AG10803 (cell line): ENCODE data around the gene SPHK2.
A peak's percentile ranks its signal among the peaks of the same experiment; 100 is the strongest.

Source experiments
- DNase-seq: peaks from one replicate; pipeline ENCODE4 v3.0.0; 2010; ENCODE audit warnings: low read depth
- H3K4me3 ChIP-seq: 2 replicates; pipeline ENCODE4 v1.5.1; 2011; ENCODE audit warnings: mild to moderate bottlenecking, low read length, control low read depth
- TF ChIP-seq, protein P1 (sequence below): conservative IDR thresholded peaks from 2 replicates; pipeline ENCODE4 v1.5.1; 2011; ENCODE audit warnings: mild to moderate bottlenecking, low read length, control low read depth, inconsistent platforms

The SPHK2 gene

DNA sequence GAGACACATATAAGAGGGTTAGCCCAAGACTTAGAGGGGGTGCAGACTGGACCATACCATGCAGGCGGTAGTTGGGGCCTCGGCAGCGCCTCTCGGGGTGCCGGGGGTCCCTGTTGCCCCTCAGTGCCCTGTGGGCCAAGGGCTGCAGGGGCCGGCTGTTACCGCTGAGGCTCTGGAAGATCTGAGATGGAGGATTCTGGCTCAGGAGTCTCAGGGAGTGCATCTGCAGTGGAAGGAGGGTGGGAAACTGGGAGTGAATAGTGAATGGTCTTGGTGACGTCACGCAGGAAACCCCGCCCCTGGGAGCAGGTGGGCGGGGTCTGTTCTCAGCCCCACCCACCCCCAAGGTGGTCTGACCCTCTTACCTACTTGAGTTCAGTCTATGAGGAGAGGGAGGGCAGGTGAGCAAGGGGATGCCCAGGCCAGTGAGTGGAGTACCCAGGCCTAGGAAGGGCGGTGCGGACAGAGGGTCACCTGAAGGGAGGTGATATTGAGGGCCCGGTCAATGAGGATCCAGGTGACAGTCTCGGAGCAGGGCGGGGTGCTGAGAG lies 19.6 kb downstream of the SPHK2 start:
- DNase-seq: no peak
- H3K4me3 ChIP-seq: no peak overlapping the region
- TF ChIP-seq, protein P1, sequence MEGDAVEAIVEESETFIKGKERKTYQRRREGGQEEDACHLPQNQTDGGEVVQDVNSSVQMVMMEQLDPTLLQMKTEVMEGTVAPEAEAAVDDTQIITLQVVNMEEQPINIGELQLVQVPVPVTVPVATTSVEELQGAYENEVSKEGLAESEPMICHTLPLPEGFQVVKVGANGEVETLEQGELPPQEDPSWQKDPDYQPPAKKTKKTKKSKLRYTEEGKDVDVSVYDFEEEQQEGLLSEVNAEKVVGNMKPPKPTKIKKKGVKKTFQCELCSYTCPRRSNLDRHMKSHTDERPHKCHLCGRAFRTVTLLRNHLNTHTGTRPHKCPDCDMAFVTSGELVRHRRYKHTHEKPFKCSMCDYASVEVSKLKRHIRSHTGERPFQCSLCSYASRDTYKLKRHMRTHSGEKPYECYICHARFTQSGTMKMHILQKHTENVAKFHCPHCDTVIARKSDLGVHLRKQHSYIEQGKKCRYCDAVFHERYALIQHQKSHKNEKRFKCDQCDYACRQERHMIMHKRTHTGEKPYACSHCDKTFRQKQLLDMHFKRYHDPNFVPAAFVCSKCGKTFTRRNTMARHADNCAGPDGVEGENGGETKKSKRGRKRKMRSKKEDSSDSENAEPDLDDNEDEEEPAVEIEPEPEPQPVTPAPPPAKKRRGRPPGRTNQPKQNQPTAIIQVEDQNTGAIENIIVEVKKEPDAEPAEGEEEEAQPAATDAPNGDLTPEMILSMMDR: no peak

DNA sequence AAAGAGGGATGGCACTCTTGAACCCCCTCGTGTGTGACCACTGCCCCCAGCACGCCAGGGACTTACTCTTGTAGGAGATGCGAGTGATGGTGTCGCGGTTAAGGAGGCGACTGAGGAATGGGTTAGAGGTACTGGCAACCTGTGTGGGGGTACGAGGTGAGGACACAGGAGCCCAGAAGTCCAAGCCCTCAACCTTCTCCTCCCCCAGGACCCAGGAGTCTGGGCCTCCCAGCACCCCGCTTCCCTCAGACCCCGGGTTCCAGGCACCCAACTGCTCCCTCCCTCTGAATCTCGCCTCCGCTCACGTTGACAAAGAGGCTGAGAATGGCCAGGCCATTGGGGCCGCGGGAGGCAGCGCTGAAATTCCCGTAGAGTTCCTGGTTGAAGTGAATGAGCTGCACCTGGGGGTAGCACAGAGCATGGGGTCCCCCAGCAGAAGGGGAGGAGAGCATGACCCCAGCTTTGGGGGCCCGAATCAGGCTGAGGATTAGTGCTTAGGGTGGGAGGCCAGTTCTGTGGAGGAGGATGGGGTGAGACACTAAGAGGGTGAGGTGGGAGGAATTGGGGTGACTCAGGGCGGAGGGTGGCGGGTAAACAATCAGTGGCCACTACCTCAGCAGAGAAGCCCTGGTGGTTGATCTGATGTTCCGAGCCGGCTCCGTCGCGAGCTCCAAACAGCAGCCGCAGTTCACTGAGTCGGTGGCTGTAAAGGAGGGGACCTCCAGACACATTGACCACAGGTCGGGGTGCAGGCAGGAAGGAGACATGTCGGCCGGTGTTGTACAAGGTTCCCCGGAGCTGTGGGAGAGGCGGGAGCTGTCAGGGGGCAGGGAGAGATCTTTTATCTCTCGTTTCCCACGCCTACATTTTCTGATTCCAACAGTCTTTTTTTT lies 20.4 kb downstream of the SPHK2 start:
- TF ChIP-seq, protein P1: no peak
- DNase-seq: no peak
- no peak overlapping the region for H3K4me3 ChIP-seq

DNA sequence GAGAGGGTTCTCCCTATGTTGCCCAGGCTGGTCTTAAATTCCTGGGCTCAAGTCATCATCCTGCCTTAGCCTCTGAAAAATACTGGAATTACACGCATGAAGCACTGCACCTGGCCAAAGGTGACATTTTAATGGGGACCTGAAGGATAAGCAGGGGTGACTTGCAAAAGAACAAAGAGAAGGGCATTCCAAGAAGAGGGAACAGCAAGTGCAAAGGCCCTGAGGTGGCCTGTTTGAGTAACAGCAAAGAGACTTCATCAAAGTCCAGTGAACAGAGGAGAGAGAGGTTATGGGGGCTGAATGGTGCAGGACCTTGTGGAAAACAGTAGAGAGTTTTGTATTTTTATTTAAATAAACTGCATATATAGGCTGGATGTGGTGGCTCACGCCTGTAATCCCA lies 22.5 kb downstream of the SPHK2 start:
- TF ChIP-seq, protein P1: no peak
- no peak for DNase-seq
- H3K4me3 ChIP-seq: no peak overlapping the region

DNA sequence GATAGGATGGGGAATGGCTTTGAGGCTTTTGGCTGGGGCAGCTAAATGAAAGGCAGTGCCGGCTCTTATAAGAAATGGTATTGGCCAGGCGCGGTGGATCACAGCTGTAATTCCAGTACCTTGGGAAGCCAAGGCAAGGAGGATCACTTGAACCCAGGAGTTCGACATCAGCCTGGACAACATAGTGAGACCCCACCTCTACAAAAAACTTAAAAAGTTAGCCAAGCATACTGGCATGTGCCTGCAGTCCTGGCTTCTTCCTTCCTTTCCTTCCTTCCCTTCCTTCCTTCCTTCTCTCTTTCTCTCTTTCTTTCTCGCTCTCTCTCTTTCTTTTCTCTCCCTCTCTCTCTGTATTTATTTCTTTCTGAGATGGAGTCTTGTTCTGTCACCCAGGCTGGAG lies 23.6 kb downstream of the SPHK2 start:
- H3K4me3 ChIP-seq: no peak overlapping the region
- DNase-seq: no peak
- TF ChIP-seq, protein P1: no peak

GRCh38 chr19:48644355-48644754 lies 25.0 kb downstream of the SPHK2 start:
- no peak for DNase-seq
- TF ChIP-seq, protein P1: no peak
- no peak overlapping the region for H3K4me3 ChIP-seq

DNA sequence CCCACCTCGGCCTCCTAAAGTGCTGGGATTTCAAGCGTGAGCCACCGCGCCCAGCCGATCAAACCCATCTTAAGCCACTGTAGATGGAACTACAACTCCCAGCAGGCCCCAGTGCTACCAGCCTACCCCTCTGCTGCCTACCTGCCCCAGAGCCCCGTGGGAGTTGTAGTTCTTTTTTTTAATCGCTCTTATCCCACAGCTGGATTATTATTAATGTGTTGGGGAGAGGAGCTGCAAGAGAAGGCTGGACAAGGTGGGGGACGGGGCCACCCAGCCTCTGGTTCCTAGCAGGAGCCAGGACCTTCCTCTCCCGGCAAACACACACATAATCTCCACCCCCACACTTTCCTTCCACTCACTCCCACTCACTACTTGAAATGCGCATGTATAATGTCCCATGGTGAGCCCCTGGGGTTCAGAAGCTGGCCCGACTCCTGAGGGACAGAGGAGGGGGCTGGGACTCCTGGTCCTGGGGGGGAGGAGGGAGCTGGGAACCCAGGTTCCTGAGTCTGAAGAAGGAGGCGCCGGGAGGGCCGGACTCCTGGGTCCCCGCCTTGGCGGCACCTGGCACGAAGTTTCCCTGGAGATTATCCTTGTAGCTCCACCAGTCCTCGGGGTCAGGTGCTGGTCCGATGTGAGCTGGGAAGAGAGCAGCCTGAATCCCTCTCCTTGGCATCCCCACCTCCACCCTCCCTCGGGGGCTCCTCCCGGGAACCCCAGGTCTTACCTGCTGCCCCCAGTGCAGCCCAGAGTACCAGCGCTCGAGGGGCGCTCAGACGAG lies 25.7 kb downstream of the SPHK2 start:
- no peak overlapping the region; the same call in none of the 2 replicates for H3K4me3 ChIP-seq
- DNase-seq: peak; percentile 64
- TF ChIP-seq, protein P1: no peak
